KOPT-K1 (cell line): Measurements from ENCODE around the gene UBXN6.
A peak's percentile ranks its signal among the peaks of the same experiment; 100 is the strongest.

ENCODE experiments used
- H3K27ac ChIP-seq: fragments of 200-600 bp; sonication (generic); 2 replicates; pipeline ENCODE4 v1.5.1; 2016; ENCODE audit warnings: antibody characterized with exemption, mild to moderate bottlenecking, low read depth, low read length; ENCODE audit not compliant: poor library complexity, severe bottlenecking
- H3K36me3 ChIP-seq: fragments of 200-600 bp; sonication (generic); 2 replicates; pipeline ENCODE4 v1.5.1; 2017; ENCODE audit warnings: antibody characterized with exemption, mild to moderate bottlenecking, low read length, moderate library complexity; ENCODE audit not compliant: insufficient read depth
- H3K9me3 ChIP-seq: fragments of 200-600 bp; sonication (generic); 2 replicates; pipeline ENCODE4 v1.5.1; 2017; ENCODE audit warnings: antibody characterized with exemption, low read length, mild to moderate bottlenecking; ENCODE audit not compliant: insufficient read depth, poor library complexity, severe bottlenecking

UBXN6 gene

DNA sequence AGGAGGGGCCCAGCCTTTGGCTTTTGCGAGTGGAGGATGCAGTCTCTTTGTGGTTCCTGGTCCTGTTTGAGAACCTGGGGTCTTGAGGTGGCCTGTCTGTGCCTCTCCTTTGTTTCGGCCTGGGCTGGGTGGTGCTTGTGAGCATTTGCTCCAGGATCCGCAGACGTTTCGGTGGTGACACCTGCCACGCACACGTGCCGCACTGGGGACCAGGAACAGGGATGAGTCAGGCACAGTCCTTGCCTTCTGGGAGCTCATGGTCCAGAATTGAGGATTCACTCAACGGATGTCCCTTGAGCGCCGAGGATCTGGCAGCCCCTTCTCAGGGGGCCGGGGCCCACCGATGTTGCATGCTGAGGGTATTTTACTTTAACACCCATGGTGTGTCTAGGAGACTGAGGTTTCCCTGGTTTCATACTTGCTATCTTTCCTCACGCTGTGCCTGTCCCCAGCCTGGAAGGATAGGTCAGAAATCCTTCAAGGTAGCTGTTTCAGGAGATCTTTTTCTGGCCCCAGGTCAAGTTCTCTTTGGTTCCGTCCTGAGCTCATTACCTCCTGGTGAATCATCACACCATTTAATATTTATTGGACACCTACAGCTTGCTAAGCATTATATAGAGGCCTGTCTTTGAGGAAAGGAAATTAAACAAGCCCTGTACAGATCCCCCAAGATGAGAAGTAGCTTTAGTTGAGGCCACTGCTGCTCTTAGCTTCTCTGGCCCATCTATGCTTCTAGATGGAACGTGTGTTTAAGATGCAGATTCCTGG is 19.6 kb upstream of the UBXN6 start:
- H3K27ac ChIP-seq = no peak overlapping the region
- H3K36me3 ChIP-seq = peaks cover 50% of the 10 kb centered on the region
- no peaks in the 10 kb centered on the region for H3K9me3 ChIP-seq

DNA sequence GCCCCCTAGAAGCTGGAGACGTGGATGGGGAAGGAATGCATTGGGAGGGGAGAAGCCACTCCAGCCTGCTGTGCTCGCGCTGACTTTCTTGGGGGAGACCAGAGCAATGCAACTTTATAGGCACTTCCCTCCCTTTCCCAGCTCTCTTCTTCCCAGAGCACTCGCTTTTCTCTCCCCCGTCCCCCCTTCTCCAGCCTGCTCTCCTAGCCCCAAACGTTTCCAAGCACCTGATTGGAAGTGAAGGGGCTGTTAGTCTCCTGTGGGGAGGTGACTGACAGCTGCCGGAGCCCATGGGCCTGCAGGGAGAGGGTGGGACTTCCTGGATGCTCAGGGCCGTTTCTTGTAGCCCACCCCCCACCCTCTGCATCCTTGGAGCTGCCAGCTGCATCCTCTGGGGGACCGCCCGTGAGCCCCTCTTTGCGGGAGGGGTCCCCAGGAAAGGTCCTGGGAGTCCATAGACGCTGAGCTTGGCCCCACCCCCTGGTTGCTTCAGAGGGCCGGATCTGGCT is 17.0 kb upstream of the UBXN6 start:
- Histone ChIP-seq H3K27ac (peak overlapping the region; percentile 26), H3K9me3 (no peaks in the 10 kb centered on the region), H3K36me3 (peaks cover 45% of the 10 kb centered on the region)

DNA sequence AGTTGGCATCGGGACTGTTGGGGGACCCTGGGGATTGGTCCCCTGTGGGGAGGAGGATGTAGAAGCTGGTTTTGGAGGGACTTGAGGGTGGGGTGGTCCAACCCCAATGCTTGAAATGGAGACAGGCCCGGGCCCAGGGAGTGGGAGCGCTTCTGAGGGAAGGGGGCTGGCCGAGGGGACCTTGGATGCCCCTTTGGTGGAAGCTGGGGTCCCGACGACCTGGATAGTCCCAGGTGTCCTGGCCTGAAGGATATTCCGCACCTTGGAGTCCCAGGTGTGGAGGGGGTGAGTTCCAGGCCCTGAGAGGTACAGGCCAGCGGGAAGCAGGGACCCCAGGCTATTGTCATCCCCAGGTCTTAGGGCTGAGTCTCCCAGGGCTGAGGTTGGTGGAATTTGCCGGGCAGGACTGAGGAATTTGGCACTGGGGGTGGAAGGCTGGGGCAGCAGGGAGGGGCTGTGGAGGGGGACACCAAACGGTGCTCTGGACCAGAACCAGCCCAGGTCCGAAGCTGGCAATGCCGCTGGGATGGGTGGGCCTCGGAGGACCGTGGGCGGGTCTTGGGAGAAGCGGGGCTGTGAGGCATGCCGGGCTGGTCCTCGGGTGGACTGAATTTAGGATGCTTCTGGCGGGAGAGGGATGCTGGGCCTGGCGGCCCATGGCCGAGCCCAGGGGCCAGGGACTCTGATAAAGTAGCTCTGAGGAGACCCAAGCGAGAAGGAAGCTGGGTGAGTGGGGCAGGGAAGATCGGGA is 16.3 kb upstream of the UBXN6 start:
- Histone ChIP-seq H3K36me3 (peaks cover 38% of the 10 kb centered on the region), H3K9me3 (no peaks in the 10 kb centered on the region), H3K27ac (peak overlapping the region; percentile 26)

DNA sequence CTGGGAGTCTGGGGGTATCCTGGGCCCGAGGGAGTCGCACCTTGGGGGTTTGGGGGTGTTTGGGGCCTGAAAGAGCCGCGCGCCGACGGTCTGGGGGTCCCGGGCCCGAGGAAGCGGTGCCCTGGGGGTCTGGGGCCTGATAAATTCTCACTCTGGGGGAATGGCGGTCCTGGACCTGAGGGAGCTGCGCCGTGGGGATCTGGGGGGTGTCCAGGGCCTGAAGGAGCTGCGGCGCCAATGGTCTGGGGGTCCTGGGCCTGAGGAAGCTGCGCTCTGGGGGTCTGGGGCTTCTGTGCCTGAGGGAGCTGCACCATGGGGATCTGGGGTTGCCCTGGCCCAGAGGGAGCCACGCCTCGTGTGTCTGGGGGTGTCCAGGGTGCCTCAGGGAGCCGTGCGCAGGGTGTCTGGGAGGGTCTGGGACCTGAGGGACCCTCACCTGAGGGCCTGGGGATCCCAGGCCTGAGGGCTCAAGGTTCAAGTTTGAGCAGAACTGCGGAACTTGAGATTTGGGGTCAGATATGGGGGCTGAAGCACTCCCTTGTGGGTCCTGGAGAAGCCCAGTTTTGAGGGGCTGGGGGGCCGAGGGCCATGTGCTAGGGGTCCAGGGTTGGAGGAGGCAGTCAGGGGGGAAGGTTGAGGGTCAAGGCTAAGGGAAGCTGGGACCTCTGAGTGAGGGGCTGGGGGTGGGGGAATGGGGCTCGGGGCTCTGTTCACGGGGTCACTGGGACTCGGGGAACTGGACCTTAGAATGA is 15.6 kb upstream of the UBXN6 start:
- Histone ChIP-seq H3K9me3 (no peaks in the 10 kb centered on the region), H3K27ac (peak overlapping the region; percentile 64), H3K36me3 (peaks cover 31% of the 10 kb centered on the region)

DNA sequence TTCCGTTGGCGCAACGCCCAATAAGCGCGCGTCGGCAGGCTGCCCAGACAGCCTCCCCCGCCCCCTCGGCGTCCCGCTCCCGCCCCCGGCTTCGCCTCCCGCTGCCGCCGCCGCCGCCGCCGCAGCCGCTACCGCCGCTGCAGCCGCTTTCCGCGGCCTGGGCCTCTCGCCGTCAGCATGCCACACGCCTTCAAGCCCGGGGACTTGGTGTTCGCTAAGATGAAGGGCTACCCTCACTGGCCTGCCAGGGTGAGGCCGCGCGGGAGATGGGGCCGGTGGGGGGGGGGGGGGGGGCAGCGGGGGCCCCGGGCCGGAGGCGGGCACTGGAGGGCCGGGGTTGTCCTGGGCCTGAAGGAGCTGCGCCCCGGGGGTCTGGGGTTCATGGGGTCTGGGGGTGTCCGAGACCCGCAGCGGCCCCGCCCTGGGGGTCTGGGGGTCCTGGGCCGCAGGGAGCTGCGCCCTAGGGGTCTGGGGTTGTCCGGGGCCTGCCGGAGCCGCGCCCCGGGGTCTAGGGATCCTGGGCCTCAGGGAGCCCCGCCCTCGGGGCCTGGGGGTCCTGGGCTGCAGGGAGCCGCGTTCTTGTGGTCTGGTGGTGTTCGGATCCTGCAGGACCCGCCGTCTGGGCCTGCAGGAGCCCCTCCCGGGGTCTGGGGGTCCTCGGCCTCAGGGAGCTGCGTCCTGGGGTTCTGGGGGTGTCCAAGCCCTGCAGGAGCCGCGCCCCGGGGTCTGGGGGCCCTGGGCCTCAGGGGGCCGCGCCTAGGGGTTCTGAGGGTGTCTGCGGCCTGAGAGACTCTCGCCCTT is 14.8 kb upstream of the UBXN6 start, which contains the start of gene HDGFL2:
Gene HDGFL2 (plus strand): TSS at position 124 of the 801 bp plus-strand sequence. CDS start 54 bp downstream, at position 178.
- Histone ChIP-seq H3K9me3 (no peaks in the 10 kb centered on the region), H3K36me3 (peaks cover 23% of the 10 kb centered on the region), H3K27ac (peak within 1 kb of the TSS; percentile 64)

DNA sequence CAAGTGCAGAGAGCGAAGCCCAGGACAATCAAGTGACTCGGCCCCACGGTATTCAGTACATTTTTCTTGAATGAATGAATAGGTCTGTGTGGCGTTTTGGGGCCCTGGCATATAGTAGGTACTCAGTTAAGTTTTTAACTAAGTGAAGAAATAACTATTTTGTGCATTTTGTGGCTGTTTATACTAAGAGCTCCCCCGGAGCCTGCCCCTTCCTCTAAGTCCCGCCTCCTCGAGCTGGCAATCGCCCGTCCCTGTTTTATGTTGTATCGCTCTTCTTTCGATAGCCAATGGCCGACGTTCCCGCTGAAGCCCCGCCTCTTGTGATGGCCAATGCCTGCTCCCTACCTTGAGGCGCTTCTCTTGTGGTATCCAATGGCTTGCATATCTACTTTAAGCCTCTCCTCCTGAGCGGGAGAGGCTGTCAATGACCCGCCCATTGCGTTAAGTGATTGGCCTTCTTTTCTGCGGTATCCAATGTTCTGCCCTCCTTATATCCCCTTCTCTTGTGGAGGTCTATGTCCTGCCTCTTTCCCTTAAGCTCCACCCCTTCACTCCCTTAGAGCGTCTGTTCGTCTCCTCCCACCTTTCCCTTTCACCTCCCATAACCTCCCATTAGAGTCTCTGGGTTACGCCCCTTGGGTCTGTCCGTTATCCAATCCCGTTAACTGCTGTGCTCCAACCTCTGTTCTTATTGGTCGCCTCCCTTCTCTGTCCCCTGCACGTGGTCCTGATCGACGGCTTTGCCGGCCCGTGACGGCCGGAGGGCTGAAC is 14.0 kb upstream of the UBXN6 start:
- H3K27ac ChIP-seq = peak overlapping the region; percentile 64

DNA sequence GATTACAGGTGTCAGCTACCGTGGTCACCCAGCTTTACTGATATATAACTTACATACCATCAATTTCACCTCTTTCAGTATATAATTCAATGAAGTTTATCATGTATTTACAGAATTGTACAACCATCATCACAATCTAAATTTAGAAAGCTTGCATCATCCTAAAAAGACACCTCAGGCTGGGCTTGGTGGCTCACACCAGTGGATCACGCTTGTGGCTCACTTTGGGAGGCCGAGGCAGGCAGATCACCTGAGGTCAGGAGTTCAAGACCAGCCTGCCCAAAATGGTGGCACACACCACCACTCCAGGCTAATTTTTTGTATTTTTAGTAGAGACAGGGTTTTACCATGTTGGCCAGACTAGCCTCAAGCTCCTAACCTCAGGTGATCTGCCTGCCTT is 10.2 kb upstream of the UBXN6 start:
- H3K36me3 ChIP-seq = no peaks in the 10 kb centered on the region
- H3K9me3 ChIP-seq = no peaks in the 10 kb centered on the region
- H3K27ac ChIP-seq = no peak overlapping the region

More for the DNA sequence above, 14.0 kb upstream of the UBXN6 start:
- Histone ChIP-seq H3K36me3 (peaks cover 15% of the 10 kb centered on the region), H3K9me3 (no peaks in the 10 kb centered on the region)

DNA sequence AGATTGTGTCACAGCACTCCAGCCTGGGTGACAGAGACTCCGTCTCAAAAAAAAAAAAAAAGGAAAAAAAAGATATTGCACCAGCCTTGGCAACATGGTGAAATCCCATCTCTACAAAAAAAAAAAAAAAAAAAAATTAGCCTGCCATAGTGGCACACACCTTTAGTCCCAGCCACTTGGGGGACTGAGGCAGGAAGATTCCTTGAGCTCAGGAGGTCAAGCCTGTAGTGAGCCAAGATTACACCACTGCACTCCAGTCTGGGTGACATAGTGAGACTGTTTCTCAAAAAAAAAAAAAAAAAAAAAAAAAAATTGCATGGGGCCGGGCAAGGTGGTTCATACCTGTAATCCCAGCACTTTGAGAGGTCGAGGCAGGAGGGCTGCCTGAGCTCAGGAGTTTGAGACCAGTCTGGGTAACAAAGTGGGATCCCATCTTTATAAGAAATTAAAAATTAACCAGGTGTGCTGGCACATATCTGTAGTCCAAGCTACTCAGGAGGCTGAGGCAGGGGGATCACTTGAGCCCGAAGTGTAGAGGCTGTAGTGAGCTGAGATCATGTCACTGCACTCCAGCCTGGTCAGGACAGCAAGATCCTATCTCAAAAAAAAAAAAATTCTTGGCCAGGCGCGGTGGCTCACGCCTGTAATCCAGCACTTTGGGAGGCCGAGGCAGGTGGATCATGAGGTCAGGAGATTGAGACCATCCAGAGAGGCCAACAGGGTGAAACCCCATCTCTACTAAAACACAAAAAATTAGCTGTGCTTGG is 7.4 kb upstream of the UBXN6 start:
- no peak overlapping the region for H3K27ac ChIP-seq
- no peaks in the 10 kb centered on the region for H3K36me3 ChIP-seq
- no peaks in the 10 kb centered on the region for H3K9me3 ChIP-seq

DNA sequence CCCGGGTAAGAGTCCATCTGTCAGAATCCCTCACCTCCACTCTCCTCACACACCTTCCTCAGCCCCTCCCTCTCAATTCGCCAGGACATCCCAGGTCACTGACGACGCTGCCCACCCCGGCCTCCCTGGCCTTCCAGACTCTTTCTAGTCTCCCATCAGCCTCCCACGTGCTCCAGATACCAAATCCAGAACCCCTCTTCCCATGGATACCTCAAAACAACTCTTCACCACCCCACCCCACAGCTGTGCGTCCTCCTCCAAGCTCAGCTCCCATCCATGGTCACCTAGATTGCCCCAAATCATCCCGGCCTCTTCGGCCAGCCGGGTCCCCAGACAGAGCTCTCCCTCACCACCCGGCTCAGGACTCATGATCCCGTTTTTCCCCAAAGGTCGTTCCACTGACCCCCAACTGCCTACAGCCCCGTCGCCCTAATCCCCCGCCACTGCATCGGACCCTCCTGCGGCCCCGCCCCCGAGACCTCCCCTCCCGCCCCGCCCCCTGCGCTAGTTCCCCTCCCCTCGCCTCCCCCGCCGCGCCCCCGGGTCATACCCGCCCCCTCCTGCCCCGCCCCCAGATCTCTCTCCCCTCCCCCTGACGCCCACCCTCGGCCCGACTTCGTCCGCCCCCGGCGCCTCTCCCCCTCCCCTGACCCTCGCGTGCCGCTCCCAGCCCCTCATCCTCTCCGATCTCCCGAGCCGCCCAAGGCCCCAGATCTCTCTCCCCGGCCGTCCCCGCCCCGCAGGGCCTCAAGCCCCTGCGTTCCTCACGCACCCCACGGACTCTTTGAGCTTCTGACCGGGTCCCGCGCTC is 546 bp downstream of the UBXN6 start:
- H3K9me3 ChIP-seq = no peaks in the 10 kb centered on the region
- peaks cover 18% of the 10 kb centered on the region for H3K36me3 ChIP-seq
- peak overlapping the region; percentile 59 for H3K27ac ChIP-seq

DNA sequence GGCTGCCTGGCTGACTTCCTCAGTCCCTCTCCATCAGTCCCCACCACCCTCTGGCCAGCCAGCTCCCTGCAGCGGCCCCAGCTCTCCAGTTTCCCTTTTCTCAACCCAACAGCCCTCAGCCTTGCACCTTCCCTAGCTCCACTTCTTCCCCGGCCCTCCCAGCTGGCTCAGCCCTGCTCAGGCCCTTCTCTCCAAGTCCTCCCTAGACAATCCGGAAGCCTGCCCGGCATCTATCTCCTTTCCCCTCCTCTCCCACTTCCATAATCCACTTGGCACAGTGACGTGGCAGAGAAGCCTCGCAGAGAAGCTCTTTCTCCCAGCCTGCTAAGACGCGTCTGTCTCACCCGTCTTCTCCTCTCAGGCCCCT is 1.1 kb downstream of the UBXN6 start:
- Histone ChIP-seq H3K36me3 (peaks cover 23% of the 10 kb centered on the region), H3K9me3 (no peaks in the 10 kb centered on the region), H3K27ac (peak overlapping the region; percentile 44)

DNA sequence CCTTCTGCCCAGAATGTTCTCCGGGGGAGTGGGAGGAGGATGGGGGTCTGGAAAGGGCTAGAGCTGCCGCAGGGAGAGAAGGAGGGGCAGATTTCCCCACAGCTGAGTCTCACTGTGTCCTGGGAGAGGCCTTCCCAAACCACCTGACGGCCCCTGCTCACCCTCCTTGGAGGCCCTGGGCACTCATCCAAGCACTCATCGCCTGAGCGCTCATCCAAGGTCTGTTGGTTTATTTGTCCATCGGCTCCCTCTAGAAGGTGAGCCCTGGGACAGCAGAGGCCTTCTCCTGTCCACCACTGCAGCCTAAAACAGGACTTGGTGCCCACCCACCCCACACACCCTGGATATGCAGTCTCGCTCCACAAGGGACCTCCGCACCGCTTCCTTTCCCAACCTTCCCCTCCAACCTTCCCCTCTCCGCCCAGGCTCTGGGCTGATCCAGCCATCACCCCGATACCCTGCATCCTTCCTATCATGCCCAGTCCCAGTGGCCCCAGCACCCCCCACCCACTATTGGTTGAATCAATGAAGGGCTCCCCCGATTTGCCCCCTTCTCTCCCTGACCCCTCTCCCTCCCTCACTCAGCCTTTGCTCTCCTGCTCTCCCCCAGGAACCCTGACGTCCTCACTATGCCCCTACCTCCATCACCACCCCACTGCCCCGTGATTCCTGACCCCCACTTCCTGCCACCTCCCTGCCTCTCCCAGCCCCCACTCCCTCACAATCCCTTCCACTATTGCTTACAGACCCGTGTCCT is 1.7 kb downstream of the UBXN6 start:
- Histone ChIP-seq H3K27ac (peak overlapping the region; percentile 44), H3K9me3 (no peaks in the 10 kb centered on the region), H3K36me3 (peaks cover 28% of the 10 kb centered on the region)
